AG09319 (cell line): Measurements from ENCODE around the gene SLC39A11.

ENCODE experiments used
- DNase-seq: peaks from one replicate; pipeline ENCODE4 v3.0.0-alpha.2; 2010; ENCODE audit warnings: low read depth; ENCODE audit errors: extremely low read depth
- CTCF ChIP-seq: IDR thresholded peaks from 2 replicates; pipeline ENCODE4 v1.5.1; 2011; ENCODE audit warnings: low read depth, mild to moderate bottlenecking, inconsistent platforms, low read length, moderate library complexity

SLC39A11 gene

GRCh38 chr17:72972263-72972951 lies 120.1 kb downstream of the SLC39A11 start:
- TF ChIP-seq CTCF = no peak
- DNase-seq = no peak

DNA sequence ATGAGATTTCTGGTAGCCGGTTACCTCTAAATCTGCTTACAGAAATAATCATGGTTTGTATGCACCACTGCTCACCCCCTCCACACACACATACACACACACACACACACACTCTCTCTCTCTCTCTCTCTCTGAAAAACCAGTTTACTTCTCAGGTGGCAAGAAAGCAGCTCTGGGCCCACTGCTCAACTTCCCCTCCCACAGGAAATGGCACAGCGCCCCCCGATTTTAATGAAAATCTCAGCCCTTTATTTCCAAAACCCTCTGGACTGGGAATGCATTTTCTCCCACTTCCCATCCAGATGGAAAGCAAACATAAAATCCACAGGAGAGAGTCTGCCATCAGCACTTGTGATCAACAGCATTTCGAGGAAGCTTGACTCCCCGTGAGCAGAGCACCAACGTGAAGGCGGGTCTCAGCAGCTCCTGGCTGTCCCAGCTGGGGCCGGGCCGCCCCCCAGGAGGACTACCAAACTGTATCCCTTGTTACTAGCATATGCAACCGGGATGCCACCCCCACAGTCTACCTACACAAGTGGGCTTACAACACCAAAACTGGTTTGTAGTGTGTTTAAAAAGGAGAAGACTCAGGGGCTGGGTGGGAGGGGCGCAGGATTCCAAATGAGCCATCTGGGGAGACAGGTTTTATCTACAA lies 121.1 kb downstream of the SLC39A11 start:
- TF ChIP-seq CTCF = no peak
- DNase-seq = no peak

GRCh38 chr17:72970797-72971196 lies 121.7 kb downstream of the SLC39A11 start:
- DNase-seq = no peak
- no peak for TF ChIP-seq CTCF

- DNase-seq = no peak
- no peak for TF ChIP-seq CTCF
Measured at GRCh38 chr17:72970246-72970645, 122.2 kb downstream of the SLC39A11 start.

DNA sequence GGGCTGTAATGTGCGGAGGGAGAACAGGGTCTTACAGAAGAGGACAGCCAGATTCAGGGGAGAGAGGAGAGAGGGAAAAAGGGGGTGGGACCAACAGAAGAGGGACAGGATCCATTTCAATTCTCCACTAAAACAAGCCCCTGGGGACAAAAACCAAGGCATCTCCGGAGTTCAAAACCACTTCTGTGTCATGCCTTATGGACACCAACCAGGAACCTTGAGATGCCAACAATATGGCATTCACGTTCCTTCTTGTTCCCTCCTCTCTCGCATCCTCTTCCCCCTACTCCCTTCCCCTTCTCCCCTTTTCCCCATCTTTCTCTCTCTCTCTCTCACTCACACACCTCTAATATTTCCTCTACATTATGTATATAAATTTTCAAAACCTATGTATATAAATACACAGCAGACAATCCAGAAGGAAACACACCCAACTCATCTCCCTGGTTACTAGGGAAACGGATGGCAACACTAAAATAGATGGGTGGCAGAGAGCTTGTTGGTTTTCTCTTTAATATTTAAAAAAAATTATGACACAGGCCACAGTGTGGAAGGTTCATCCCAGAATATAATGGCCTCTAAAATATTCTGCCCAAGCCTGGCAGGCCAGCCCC lies 123.1 kb downstream of the SLC39A11 start:
- TF ChIP-seq CTCF = no peak
- DNase-seq = no peak

GRCh38 chr17:72968798-72969197 lies 123.7 kb downstream of the SLC39A11 start:
- DNase-seq = no peak
- TF ChIP-seq CTCF = no peak

DNA sequence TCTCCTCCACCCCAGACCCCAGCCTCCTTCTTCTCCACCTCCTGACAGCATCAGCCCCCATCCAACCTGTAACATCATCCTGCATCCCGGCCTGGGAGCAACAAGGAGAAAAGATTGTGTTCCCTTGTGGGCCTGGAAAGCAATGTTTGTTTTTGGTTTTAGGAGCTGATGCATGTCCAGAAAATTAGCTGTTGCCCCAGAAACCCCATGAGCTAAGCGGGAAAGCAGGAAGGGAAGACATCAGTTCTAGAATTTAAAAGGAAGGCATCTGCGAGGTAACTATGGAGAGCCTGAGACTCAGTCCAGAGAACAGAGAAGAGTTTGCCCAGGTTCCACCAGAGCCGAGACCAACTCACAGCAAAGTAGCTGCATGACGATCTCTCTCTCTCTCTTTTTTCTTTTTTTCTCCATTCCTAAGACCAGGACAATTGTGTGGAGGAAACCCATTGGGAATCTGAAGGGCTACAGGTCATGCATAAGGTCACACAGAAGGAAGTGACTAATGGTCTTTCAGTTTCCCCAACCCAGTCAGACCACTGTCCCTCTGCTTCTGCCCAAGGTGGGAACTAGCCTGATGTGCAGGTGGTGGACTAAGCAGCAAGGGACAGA lies 124.4 kb downstream of the SLC39A11 start:
- TF ChIP-seq CTCF = no peak
- DNase-seq = no peak
